WI38 (cell line): ENCODE measurements around the gene ZFP69B.

Source experiments
- H3K4me3 ChIP-seq: 2 replicates; pipeline ENCODE4 v1.5.1; 2011; ENCODE audit warnings: low read depth, mild to moderate bottlenecking, control low read depth, low read length
- TF ChIP-seq, protein P1 (sequence below): IDR thresholded peaks from 2 replicates; pipeline ENCODE4 v1.5.1; 2012; ENCODE audit warnings: low read depth, mild to moderate bottlenecking, control low read depth, low read length

The ZFP69B gene

DNA sequence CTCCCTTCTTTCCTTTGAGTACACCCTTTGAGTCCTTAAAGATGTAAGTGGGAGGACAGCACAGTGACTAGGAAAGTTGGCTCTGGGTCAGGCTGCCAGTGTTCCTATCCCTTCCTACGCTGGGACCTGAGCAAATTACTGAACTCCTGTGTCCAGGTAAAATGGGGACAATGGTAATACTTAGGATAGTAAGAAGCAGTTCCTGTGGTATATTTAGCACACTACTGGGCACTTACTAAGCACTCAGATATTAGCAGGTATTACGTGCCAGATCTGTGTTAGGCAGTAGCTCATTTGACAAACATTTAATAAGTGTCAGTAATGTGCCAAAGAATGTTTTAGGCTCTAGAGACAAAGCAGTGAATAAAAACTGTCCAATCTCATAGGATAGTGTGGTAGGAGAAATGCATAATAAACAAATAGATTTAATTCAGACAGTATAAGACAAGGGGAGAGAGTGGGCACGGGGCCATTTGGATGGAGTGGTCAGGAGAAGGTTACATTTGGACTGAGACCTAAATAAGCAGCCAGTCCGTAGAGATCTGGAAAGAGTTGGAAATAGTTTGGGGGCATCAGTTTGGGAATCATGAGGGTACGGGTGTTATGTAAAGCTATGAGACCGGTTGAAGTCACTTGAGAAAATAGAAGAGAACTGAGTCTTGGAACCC lies 26.2 kb upstream of the ZFP69B start:
- TF ChIP-seq, protein P1, sequence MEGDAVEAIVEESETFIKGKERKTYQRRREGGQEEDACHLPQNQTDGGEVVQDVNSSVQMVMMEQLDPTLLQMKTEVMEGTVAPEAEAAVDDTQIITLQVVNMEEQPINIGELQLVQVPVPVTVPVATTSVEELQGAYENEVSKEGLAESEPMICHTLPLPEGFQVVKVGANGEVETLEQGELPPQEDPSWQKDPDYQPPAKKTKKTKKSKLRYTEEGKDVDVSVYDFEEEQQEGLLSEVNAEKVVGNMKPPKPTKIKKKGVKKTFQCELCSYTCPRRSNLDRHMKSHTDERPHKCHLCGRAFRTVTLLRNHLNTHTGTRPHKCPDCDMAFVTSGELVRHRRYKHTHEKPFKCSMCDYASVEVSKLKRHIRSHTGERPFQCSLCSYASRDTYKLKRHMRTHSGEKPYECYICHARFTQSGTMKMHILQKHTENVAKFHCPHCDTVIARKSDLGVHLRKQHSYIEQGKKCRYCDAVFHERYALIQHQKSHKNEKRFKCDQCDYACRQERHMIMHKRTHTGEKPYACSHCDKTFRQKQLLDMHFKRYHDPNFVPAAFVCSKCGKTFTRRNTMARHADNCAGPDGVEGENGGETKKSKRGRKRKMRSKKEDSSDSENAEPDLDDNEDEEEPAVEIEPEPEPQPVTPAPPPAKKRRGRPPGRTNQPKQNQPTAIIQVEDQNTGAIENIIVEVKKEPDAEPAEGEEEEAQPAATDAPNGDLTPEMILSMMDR: no peak

DNA sequence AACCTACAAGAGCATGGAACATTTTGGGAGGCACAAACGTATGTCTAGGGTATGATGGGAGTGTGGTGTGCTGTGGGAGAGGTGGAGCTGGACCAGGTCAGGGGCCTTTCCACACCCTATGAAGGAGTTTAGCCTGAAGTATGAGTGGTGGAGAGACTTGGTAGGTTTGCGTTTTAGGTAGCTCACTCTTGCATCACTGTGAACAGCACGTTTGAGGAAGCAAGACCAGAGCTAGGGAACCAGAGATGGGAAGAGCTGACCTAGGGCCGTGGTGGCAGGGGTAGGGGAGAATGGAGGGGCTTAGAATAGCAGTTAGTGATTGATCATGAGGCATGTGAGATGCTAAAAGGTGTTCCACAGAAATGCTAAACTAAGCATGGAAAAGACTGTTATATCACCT lies 25.1 kb upstream of the ZFP69B start:
- no peak overlapping the region for H3K4me3 ChIP-seq
- TF ChIP-seq, protein P1: no peak

More for the DNA sequence above, 26.2 kb upstream of the ZFP69B start:
- H3K4me3 ChIP-seq: no peak overlapping the region

DNA sequence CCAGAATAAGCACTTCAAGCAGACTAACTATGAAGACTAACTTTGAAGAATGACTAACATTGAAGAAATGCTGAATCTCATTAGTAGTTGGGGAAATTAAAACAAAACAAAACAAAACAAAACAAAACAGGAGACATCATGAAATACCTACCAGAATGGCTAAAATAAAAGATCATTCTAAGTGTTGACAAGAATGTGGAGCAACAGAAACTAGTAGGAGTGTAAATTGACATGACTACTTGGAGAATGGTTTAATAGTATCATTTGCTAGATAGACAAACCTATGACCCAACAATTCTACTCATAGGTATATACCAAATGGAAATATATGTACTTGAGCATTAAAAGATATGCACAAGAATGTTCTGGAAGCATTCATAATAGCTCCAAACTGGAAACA lies 18.9 kb upstream of the ZFP69B start:
- no peak overlapping the region for H3K4me3 ChIP-seq
- TF ChIP-seq, protein P1: no peak

DNA sequence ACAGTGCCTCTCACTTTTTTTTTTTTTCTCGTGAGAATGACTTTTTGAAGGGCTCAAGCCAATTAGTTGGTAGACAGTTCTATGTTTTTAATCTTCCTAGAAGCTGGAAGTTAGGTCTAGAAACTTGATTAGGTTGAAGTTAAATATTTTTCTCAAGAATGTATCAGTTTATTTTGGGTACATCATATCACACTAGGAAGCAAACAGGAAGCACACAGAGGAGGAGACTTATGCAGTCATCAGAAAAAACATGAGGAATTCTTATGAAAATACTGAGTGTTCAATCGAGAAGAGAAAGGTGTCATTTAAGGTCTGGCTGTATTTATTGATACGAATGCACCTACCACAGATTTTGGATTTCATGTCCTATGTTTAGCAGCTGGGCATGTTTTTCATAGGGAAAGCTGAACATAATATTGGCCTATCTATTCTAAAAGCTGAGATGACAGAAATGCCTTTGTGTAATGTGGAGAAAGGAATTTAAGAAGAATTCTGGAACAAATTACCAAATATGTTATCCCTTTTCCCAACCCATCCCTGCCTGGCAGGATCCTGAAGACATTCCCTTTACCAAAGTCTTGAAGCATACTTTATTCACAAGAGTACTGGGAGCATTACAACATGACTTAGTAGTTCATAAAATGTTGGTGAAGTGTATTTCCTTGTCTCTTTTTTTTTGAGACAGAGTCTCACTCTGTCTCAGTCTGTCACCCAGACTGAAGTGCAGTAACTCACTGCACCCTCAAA lies 17.5 kb upstream of the ZFP69B start:
- TF ChIP-seq, protein P1: no peak
- no peak overlapping the region for H3K4me3 ChIP-seq

DNA sequence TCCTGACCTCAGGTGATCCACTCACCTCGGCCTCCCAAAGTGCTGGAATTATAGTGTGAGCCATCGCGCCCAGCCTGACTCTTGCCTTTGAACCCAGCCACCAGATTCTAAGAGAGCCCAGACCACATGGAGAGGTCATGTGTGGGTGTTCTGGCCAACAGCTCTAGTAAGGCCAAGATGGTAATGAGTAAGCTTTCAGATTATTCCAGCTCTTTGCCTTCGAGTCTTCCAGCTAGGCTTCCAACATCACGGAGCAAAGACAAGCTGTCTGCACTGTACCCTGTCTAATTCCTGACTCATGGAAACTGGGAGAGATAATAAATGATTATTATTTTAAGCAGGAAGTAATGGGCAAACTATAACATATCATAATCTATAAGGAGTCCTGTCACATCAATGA lies 14.8 kb upstream of the ZFP69B start:
- no peak overlapping the region for H3K4me3 ChIP-seq
- TF ChIP-seq, protein P1: no peak

DNA sequence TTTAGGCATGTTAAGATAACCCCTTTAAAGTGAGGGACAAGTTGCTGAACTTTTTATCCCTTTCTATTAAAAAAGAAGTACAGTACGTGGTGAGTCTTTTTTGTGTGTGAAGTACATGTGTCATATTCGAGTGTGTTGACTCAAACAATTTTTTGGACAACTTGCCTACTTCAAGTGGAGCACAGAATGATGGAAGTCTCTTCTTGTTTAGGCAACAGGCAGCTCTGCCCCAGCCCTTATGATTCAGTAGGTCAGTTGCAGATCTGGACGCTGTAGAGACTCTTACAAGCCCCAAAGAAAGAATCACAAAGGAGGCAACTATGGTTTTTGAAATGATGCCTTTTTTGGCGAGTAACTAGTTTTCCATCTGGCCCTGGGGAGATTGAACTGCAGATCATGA lies 14.4 kb upstream of the ZFP69B start:
- H3K4me3 ChIP-seq: no peak overlapping the region
- TF ChIP-seq, protein P1: no peak

DNA sequence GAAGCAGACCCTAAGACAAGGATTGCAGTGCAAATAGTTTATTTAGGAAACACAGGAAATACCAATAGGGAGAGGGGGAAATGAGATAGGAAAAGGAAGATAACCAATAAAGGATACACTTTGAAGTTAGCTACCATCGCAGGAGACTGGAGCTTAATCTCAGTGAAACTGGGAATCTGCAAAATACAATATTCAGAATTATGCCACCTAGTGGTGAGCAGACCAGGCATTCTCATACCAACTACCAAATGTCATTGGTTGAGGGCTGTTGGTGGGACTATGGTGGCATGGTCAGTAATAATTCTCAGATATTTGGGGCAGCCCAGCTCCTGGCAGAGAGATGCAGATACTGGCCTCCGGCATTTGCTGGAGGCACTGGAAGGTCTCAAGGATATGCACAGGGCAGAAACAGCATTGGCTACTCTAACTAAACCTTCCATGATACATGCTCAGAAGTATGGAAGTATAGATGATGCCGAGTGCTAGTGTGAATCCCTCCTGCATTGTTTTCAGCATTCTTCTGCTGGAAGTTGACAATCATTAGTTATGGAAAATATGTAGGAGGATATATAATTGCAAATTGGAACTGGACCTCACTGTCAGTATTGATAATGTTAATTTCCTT lies 11.8 kb upstream of the ZFP69B start:
- TF ChIP-seq, protein P1: peak; percentile 64
- H3K4me3 ChIP-seq: no peak overlapping the region
